ENCODE data around the gene PYDC1. TPM values are rescaled to one million over a fixed set of nuclear protein-coding genes. Genes with fewer than 3 reads are reported as not detected.

PYDC1 gene
- total and polyA plus RNA-seq, 10 of the 15 experiments (the other 5 are each of a cell fraction or from before 2014, with no cell fraction given) = not detected

GRCh38 chr16:31192856-31193642, 23.9 kb downstream of the PYDC1 start (continued):
- TF ChIP-seq IKZF1 (conservative IDR thresholded peaks at IDR 0.05) (no peak), NFXL1 (IDR thresholded peaks at IDR 0.05; ENCODE audit: borderline replicate concordance) (no peak), TCF7 (IDR thresholded peaks at IDR 0.05; ENCODE audit: borderline replicate concordance) (no peak), SMC3 (IDR thresholded peaks at IDR 0.05; ENCODE audit: borderline replicate concordance, low read length) (no peak), ZNF274 (IDR thresholded peaks at IDR 0.05; ENCODE audit: insufficient read depth, insufficient read length) (no peak), SIN3A (IDR thresholded peaks at IDR 0.05; ENCODE audit: low read depth, low read length) (no peak), STAT3 (IDR thresholded peaks at IDR 0.05; ENCODE audit: low read depth, low read length) (no peak), RAD51 (IDR thresholded peaks at IDR 0.05) (no peak), ZNF217 (IDR thresholded peaks at IDR 0.05) (no peak), EGR1 (IDR thresholded peaks at IDR 0.05; ENCODE audit: borderline replicate concordance in 1 of 2, low read depth in 2 of 2, low read length in 2 of 2) (no peak), MTA2 (IDR thresholded peaks at IDR 0.05; ENCODE audit: low read depth) (no peak), NR2F1 (conservative IDR thresholded peaks at IDR 0.05) (no peak), RUNX3 (IDR thresholded peaks at IDR 0.05; ENCODE audit: low read length) (no peak), CBFB (IDR thresholded peaks at IDR 0.05; ENCODE audit: low read depth) (0 out of 2 replicates have a peak, but pooled peaks have one; percentile 54)

All from GM12878 (cell line).